HCT116 (cell line): ENCODE data around the gene GRIPAP1. TPM values are rescaled to one million over a fixed set of nuclear protein-coding genes. Genes with fewer than 3 reads are reported as not detected.

Experiments
- ATAC-seq: fragments of 200-7000 bp; cut with Tn5 transposase; 2 replicates; pipeline ENCODE4 v1.9.1; 2020; ENCODE audit warnings: mild to moderate bottlenecking, moderate library complexity
- BruUV-seq: library from RNA; stranded (reverse); fragments of 400-500 nt; replicated peaks from 2 replicates; lab custom pipeline; 2021; lab: Mats Ljungman, UMichigan
- CTCF ChIA-PET: fragments of 300-600 bp; sonication (Branson Sonifier 250); formaldehyde crosslinking; loops from one replicate; lab custom pipeline; 2021; ENCODE audit warnings: antibody characterized with exemption; lab: Charles Lee
- POLR2A ChIA-PET: fragments of 300-600, 350-600 bp; sonication (Branson Sonifier 250); formaldehyde crosslinking; loops from one replicate; lab custom pipeline; 2021; ENCODE audit warnings: antibody characterized with exemption; lab: Charles Lee
- RAD21 ChIA-PET, 2 experiments: fragments of 300-600 bp; sonication (Branson Sonifier 250); formaldehyde crosslinking; loops; one replicate each; lab custom pipeline; 2023; ENCODE audit warnings: low total read pairs in 2 of 2; ENCODE audit not compliant: uncharacterized antibody in 2 of 2, unreplicated experiment in 2 of 2, low non-redundant PET in 1 of 2; lab: Charles Lee
- DNase-seq: peaks from one replicate; pipeline ENCODE4 v3.0.0-alpha.2; 2010; ENCODE audit warnings: low read depth, low spot score
- H2AFZ ChIP-seq: fragments of 200-600 bp; shearing (Covaris generic), sonication (generic); 2 replicates; pipeline ENCODE4 v1.6.1; 2017; ENCODE audit warnings: low read depth, mixed run types, mixed read lengths, antibody characterized with exemption, low read length; ENCODE audit not compliant: poor library complexity, severe bottlenecking
- H3K27ac ChIP-seq: 2 replicates; pipeline ENCODE4 v1.5.1; 2012; ENCODE audit warnings: low read depth, low read length
- H3K27me3 ChIP-seq: fragments of 200-600 bp; sonication (generic); 2 replicates; pipeline ENCODE4 v1.6.1; 2016; ENCODE audit warnings: mixed run types, low read length, mixed read lengths; ENCODE audit not compliant: insufficient read depth
- H3K36me3 ChIP-seq, 2 experiments: fragments of 200-500 bp in 1 of 2; fragments of 200-600 bp in 1 of 2; sonication (Bioruptor generic) in 1 of 2; sonication (generic) in 1 of 2; 2 replicates each; pipeline versions ENCODE4 v1.5.1 to v1.6.1; 2014 to 2016; ENCODE audit warnings: low read length in 2 of 2, inconsistent platforms in 1 of 2, mixed read lengths in 1 of 2, mixed run types in 1 of 2; ENCODE audit not compliant: insufficient read depth in 2 of 2, control insufficient read depth in 1 of 2
- H3K4me1 ChIP-seq, 2 experiments: fragments of 200-600 bp in 1 of 2; sonication (generic) in 1 of 2; 2 replicates each; pipeline versions ENCODE4 v1.5.1 to v1.6.1; 2012 to 2017; ENCODE audit warnings: low read length in 2 of 2, inconsistent platforms in 1 of 2, mild to moderate bottlenecking in 1 of 2, mixed read lengths in 1 of 2, mixed run types in 1 of 2, moderate library complexity in 1 of 2; ENCODE audit not compliant: insufficient read depth in 2 of 2, control insufficient read depth in 1 of 2
- H3K4me2 ChIP-seq: fragments of 200-600 bp; sonication (generic); 2 replicates; pipeline ENCODE4 v1.6.1; 2017; ENCODE audit warnings: mixed run types, low read length, mixed read lengths
- H3K4me3 ChIP-seq, 2 experiments: fragments of 200-600 bp in 1 of 2; sonication (generic) in 1 of 2; replicated peaks in 1 of 2; 2 replicates each; pipeline ENCODE4 v1.5.1; 2011 to 2016; ENCODE audit warnings: low read length in 2 of 2, control low read depth in 1 of 2, low read depth in 1 of 2, mild to moderate bottlenecking in 1 of 2, mixed read lengths in 1 of 2, mixed run types in 1 of 2
- H3K79me2 ChIP-seq: fragments of 200-600 bp; sonication (generic); 2 replicates; pipeline ENCODE4 v1.6.1; 2017; ENCODE audit warnings: mild to moderate bottlenecking, mixed run types, low read length, moderate library complexity, mixed read lengths; ENCODE audit not compliant: insufficient read depth
- H3K9ac ChIP-seq: fragments of 200-600 bp; sonication (generic); 2 replicates; pipeline ENCODE4 v1.6.1; 2016; ENCODE audit warnings: low read length, mixed read lengths
- H3K9me2 ChIP-seq: fragments of 200-600 bp; sonication (generic), shearing (Covaris generic); 2 replicates; pipeline ENCODE4 v1.6.1; 2017; ENCODE audit warnings: mixed run types, mild to moderate bottlenecking, moderate library complexity; ENCODE audit not compliant: insufficient read depth
- H3K9me3 ChIP-seq, 2 experiments: fragments of 200-500 bp in 1 of 2; fragments of 200-600 bp in 1 of 2; sonication (Bioruptor generic) in 1 of 2; sonication (generic) in 1 of 2; 2 replicates each; pipeline ENCODE4 v1.6.1; 2014 to 2017; ENCODE audit warnings: low read length in 2 of 2, mixed read lengths in 2 of 2, inconsistent platforms in 1 of 2, low read depth in 1 of 2, mild to moderate bottlenecking in 1 of 2, mixed run types in 1 of 2, moderate library complexity in 1 of 2; ENCODE audit not compliant: control insufficient read depth in 1 of 2, insufficient read depth in 1 of 2
- H4K20me1 ChIP-seq: fragments of 200-600 bp; sonication (generic), shearing (Covaris generic); 2 replicates; pipeline ENCODE4 v1.6.1; 2017; ENCODE audit warnings: mixed run types, mild to moderate bottlenecking, moderate library complexity; ENCODE audit not compliant: insufficient read depth
- CEBPB ChIP-seq: IDR thresholded peaks from 2 replicates; pipeline ENCODE4 v1.6.1; 2012; ENCODE audit warnings: low read depth
- CTCF ChIP-seq, 3 experiments: fragments of 200-600 bp in 1 of 3; sonication (generic) in 1 of 3; IDR thresholded peaks in 2 of 3; conservative IDR thresholded peaks in 1 of 3; 2 replicates each; pipeline ENCODE4 v1.5.1; 2012 to 2017; ENCODE audit warnings: low read depth in 2 of 3, low read length in 2 of 3, antibody characterized with exemption in 1 of 3, borderline replicate concordance in 1 of 3, control low read depth in 1 of 3, mild to moderate bottlenecking in 1 of 3, mixed read lengths in 1 of 3, mixed run types in 1 of 3, moderate library complexity in 1 of 3; ENCODE audit not compliant: insufficient read depth in 1 of 3
- EGR1 ChIP-seq: IDR thresholded peaks from 2 replicates; pipeline ENCODE4 v1.6.1; 2012; ENCODE audit warnings: low read depth
- ELF1 ChIP-seq: IDR thresholded peaks from 2 replicates; pipeline ENCODE4 v1.6.1; 2012; ENCODE audit warnings: low read depth, borderline replicate concordance
- EZH2 ChIP-seq: fragments of 200-600 bp; sonication (generic); IDR thresholded peaks from 2 replicates; pipeline ENCODE4 v1.6.1; 2017; ENCODE audit warnings: antibody characterized with exemption, mixed run types
- EZH2phosphoT487 ChIP-seq: fragments of 200-600 bp; IDR thresholded peaks from 2 replicates; pipeline ENCODE4 v1.6.1; 2018; ENCODE audit warnings: antibody characterized with exemption, borderline replicate concordance
- FOSL1 ChIP-seq: IDR thresholded peaks from 2 replicates; pipeline ENCODE4 v1.6.1; 2012; ENCODE audit warnings: low read depth
- JUND ChIP-seq: IDR thresholded peaks from 2 replicates; pipeline ENCODE4 v1.6.1; 2012
- MAX ChIP-seq: IDR thresholded peaks from 2 replicates; pipeline ENCODE4 v1.6.1; 2012
- POLR2A ChIP-seq: IDR thresholded peaks from 2 replicates; pipeline ENCODE4 v1.7.0; 2011; ENCODE audit warnings: borderline replicate concordance; ENCODE audit not compliant: insufficient read depth, insufficient read length; ENCODE audit errors: extremely low read depth
- RAD21 ChIP-seq: IDR thresholded peaks from 2 replicates; pipeline ENCODE4 v1.6.1; 2012; ENCODE audit warnings: low read depth, mild to moderate bottlenecking
- SIN3A ChIP-seq: IDR thresholded peaks from 2 replicates; pipeline ENCODE4 v1.6.1; 2012; ENCODE audit warnings: low read depth
- SP1 ChIP-seq: IDR thresholded peaks from 2 replicates; pipeline ENCODE4 v1.6.1; 2012; ENCODE audit warnings: low read depth
- SRF ChIP-seq: IDR thresholded peaks from 2 replicates; pipeline ENCODE4 v1.6.1; 2012; ENCODE audit warnings: low read depth
- YY1 ChIP-seq: IDR thresholded peaks from 2 replicates; pipeline ENCODE4 v1.6.1; 2011; ENCODE audit warnings: low read length, low read depth, moderate library complexity, mild to moderate bottlenecking; ENCODE audit not compliant: insufficient replicate concordance; ENCODE audit errors: extremely low read depth
- ZFX ChIP-seq: fragments of 450-650 bp; IDR thresholded peaks from 2 replicates; pipeline ENCODE4 v1.6.1; 2017
- ZNF274 ChIP-seq: fragments of 200-500 bp; sonication (Bioruptor generic); IDR thresholded peaks from 2 replicates; pipeline ENCODE4 v1.6.1; 2014; ENCODE audit warnings: mild to moderate bottlenecking, low read depth, low read length, inconsistent platforms
- intact Hi-C: fragments of 100-400 bp; cut with micrococcal nuclease; formaldehyde crosslinking; loops from 2 replicates; pipeline ENCODE4 v1.10.0; 2022
- total RNA-seq: library from RNA; stranded (reverse); gene quantifications from one replicate; pipeline ENCODE4 v1.2.1, GENCODE V29; 2021; ENCODE audit not compliant: unreplicated experiment
- TF ChIP-seq, protein P1 (sequence below): IDR thresholded peaks from 2 replicates; pipeline ENCODE4 v1.6.1; 2012; ENCODE audit warnings: low read depth
- TF ChIP-seq, protein P2 (sequence below): IDR thresholded peaks from 2 replicates; pipeline ENCODE4 v1.6.1; 2011; ENCODE audit warnings: mild to moderate bottlenecking, low read length, moderate library complexity; ENCODE audit not compliant: insufficient replicate concordance; ENCODE audit errors: extremely low read depth
- TF ChIP-seq, protein P3 (sequence below): IDR thresholded peaks from 2 replicates; pipeline ENCODE4 v1.6.1; 2012

Gene GRIPAP1
- total RNA-seq, 1 experiment from 2014 or later: 39.4 TPM

GRCh38 chrX:49043987-49044281, 41.9 kb upstream of the GRIPAP1 start:
- DNase-seq: no peak
- TSS peak; percentile 89 for BruUV-seq
- H3K9ac ChIP-seq: peak overlapping the region; percentile 60

More at GRCh38 chrX:49043987-49044281, 41.9 kb upstream of the GRIPAP1 start:
- TF ChIP-seq, protein P1, sequence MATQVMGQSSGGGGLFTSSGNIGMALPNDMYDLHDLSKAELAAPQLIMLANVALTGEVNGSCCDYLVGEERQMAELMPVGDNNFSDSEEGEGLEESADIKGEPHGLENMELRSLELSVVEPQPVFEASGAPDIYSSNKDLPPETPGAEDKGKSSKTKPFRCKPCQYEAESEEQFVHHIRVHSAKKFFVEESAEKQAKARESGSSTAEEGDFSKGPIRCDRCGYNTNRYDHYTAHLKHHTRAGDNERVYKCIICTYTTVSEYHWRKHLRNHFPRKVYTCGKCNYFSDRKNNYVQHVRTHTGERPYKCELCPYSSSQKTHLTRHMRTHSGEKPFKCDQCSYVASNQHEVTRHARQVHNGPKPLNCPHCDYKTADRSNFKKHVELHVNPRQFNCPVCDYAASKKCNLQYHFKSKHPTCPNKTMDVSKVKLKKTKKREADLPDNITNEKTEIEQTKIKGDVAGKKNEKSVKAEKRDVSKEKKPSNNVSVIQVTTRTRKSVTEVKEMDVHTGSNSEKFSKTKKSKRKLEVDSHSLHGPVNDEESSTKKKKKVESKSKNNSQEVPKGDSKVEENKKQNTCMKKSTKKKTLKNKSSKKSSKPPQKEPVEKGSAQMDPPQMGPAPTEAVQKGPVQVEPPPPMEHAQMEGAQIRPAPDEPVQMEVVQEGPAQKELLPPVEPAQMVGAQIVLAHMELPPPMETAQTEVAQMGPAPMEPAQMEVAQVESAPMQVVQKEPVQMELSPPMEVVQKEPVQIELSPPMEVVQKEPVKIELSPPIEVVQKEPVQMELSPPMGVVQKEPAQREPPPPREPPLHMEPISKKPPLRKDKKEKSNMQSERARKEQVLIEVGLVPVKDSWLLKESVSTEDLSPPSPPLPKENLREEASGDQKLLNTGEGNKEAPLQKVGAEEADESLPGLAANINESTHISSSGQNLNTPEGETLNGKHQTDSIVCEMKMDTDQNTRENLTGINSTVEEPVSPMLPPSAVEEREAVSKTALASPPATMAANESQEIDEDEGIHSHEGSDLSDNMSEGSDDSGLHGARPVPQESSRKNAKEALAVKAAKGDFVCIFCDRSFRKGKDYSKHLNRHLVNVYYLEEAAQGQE: no peak
- TF ChIP-seq SIN3A (no peak), YY1 (no peak), CTCF (IDR thresholded peaks at IDR 0.05 in 2 of 3, conservative IDR thresholded peaks at IDR 0.05 in 1 of 3; ENCODE audit: borderline replicate concordance in 1 of 3, insufficient read depth in 1 of 3, low read depth in 2 of 3, low read length in 2 of 3) (no peak), JUND (no peak), SRF (no peak), ZFX (no peak), POLR2A (no peak), ZNF274 (no peak), CEBPB (no peak), RAD21 (no peak), MAX (no peak), EZH2 (no peak), FOSL1 (no peak), ELF1 (no peak), EZH2phosphoT487 (no peak), SP1 (no peak), EGR1 (no peak)
- TF ChIP-seq, protein P2, sequence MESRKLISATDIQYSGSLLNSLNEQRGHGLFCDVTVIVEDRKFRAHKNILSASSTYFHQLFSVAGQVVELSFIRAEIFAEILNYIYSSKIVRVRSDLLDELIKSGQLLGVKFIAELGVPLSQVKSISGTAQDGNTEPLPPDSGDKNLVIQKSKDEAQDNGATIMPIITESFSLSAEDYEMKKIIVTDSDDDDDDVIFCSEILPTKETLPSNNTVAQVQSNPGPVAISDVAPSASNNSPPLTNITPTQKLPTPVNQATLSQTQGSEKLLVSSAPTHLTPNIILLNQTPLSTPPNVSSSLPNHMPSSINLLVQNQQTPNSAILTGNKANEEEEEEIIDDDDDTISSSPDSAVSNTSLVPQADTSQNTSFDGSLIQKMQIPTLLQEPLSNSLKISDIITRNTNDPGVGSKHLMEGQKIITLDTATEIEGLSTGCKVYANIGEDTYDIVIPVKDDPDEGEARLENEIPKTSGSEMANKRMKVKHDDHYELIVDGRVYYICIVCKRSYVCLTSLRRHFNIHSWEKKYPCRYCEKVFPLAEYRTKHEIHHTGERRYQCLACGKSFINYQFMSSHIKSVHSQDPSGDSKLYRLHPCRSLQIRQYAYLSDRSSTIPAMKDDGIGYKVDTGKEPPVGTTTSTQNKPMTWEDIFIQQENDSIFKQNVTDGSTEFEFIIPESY: no peak
- TF ChIP-seq, protein P3, sequence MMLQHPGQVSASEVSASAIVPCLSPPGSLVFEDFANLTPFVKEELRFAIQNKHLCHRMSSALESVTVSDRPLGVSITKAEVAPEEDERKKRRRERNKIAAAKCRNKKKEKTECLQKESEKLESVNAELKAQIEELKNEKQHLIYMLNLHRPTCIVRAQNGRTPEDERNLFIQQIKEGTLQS: no peak
- Histone ChIP-seq H3K9me3 (no peaks in the 10 kb centered on the region), H3K27ac (peak overlapping the region; percentile 75), H3K4me2 (peak overlapping the region; percentile 72), H3K4me1 (peaks cover 23 to 34% of the 10 kb centered on the region in 2 experiments), H2AFZ (no peak overlapping the region), H3K36me3 (peaks cover 2 to 4% of the 10 kb centered on the region in 2 experiments; a peak in 2 of 4 replicates), H3K4me3 (peak overlapping the region; percentile 46 to 54), H3K79me2 (peaks cover 36% of the 10 kb centered on the region), H3K27me3 (no peaks in the 10 kb centered on the region), H3K9me2 (no peaks in the 10 kb centered on the region), H4K20me1 (no peaks in the 10 kb centered on the region)
- ChIA-PET CTCF (interaction anchor here (0.7 to 1.7 kb wide), 2 partner anchors 13 to 152 kb away, joined by 3 to 5 read pairs; no protein-coding TSS in a partner anchor), POLR2A (no interaction called here), RAD21 (no interaction called here)
- ATAC-seq: no peak
- intact Hi-C loops: loop anchor here (2.0 to 10.0 kb wide), 3 partner anchors 42 to 121 kb away; partner anchors contain the start of genes GRIPAP1 and MAGIX
